H9 (cell line): ENCODE data around the gene KIAA0825. TPM values are rescaled to one million over a fixed set of nuclear protein-coding genes. Genes with fewer than 3 reads are reported as not detected.

Experiments used
- DNase-seq: peaks from one replicate; pipeline ENCODE4 v3.0.0-alpha.2; 2017
- H2AFZ ChIP-seq: one replicate; pipeline ENCODE4 v1.6.1; 2013; ENCODE audit warnings: mild to moderate bottlenecking, low read length, control low read depth, moderate library complexity
- H2AK5ac ChIP-seq: 2 replicates; pipeline ENCODE4 v1.6.1; 2013; ENCODE audit warnings: low read length, control low read depth, mixed read lengths; ENCODE audit not compliant: insufficient read length
- H2BK120ac ChIP-seq: one replicate; pipeline ENCODE4 v1.6.1; 2013; ENCODE audit warnings: low read depth, mild to moderate bottlenecking, low read length, control low read depth, inconsistent platforms; ENCODE audit not compliant: poor library complexity, severe bottlenecking
- H2BK12ac ChIP-seq: 2 replicates; pipeline ENCODE4 v1.6.1; 2013; ENCODE audit warnings: low read length, control low read depth, mixed read lengths, low read depth; ENCODE audit not compliant: insufficient read length
- H2BK15ac ChIP-seq: 2 replicates; pipeline ENCODE4 v1.6.1; 2013; ENCODE audit warnings: low read depth, low read length, control low read depth
- H2BK20ac ChIP-seq: one replicate; pipeline ENCODE4 v1.6.1; 2013; ENCODE audit warnings: low read depth, mild to moderate bottlenecking, low read length, control low read depth, inconsistent platforms; ENCODE audit not compliant: poor library complexity, severe bottlenecking
- H2BK5ac ChIP-seq: 2 replicates; pipeline ENCODE4 v1.6.1; 2013; ENCODE audit warnings: low read length, control low read depth, mixed read lengths; ENCODE audit not compliant: insufficient read length
- H3K14ac ChIP-seq: 2 replicates; pipeline ENCODE4 v1.6.1; 2013; ENCODE audit warnings: low read length, control low read depth; ENCODE audit not compliant: insufficient read depth
- H3K18ac ChIP-seq: 2 replicates; pipeline ENCODE4 v1.6.1; 2013; ENCODE audit warnings: low read depth, mild to moderate bottlenecking, mixed read lengths, low read length, control low read depth; ENCODE audit not compliant: insufficient read length
- H3K23ac ChIP-seq: 2 replicates; pipeline ENCODE4 v1.6.1; 2013; ENCODE audit warnings: low read length, control low read depth, mixed read lengths, low read depth; ENCODE audit not compliant: insufficient read length
- H3K23me2 ChIP-seq: 2 replicates; pipeline ENCODE4 v1.6.1; 2013; ENCODE audit warnings: low read depth, mild to moderate bottlenecking, mixed read lengths, low read length, control low read depth; ENCODE audit not compliant: insufficient read length, poor library complexity, severe bottlenecking
- H3K27ac ChIP-seq: 2 replicates; pipeline ENCODE4 v1.5.1; 2013; ENCODE audit warnings: low read length, control low read depth, mixed read lengths, low read depth; ENCODE audit not compliant: insufficient read length
- H3K27me3 ChIP-seq: 2 replicates; pipeline ENCODE4 v1.6.1; 2013; ENCODE audit warnings: low read length, control low read depth, inconsistent platforms; ENCODE audit not compliant: insufficient read depth
- H3K4ac ChIP-seq: 2 replicates; pipeline ENCODE4 v1.6.1; 2013; ENCODE audit warnings: low read depth, mild to moderate bottlenecking, control low read depth, inconsistent platforms, low read length, moderate library complexity
- H3K4me1 ChIP-seq: 2 replicates; pipeline ENCODE4 v1.6.1; 2013; ENCODE audit warnings: low read length, control low read depth, inconsistent platforms; ENCODE audit not compliant: insufficient read depth
- H3K4me2 ChIP-seq: 2 replicates; pipeline ENCODE4 v1.6.1; 2013; ENCODE audit warnings: low read length, control low read depth, mixed read lengths; ENCODE audit not compliant: insufficient read length, insufficient read depth
- H3K56ac ChIP-seq: 2 replicates; pipeline ENCODE4 v1.6.1; 2013; ENCODE audit warnings: low read depth, mild to moderate bottlenecking, mixed read lengths, low read length, control low read depth; ENCODE audit not compliant: insufficient read length
- H3K79me1 ChIP-seq: 2 replicates; pipeline ENCODE4 v1.6.1; 2013; ENCODE audit warnings: low read depth, mild to moderate bottlenecking, moderate library complexity, low read length, control low read depth, inconsistent platforms; ENCODE audit not compliant: insufficient read depth, poor library complexity, severe bottlenecking
- H3K79me2 ChIP-seq: 2 replicates; pipeline ENCODE4 v1.6.1; 2013; ENCODE audit warnings: low read length, control low read depth, inconsistent platforms; ENCODE audit not compliant: insufficient read depth
- H3K9ac ChIP-seq: 2 replicates; pipeline ENCODE4 v1.6.1; 2013; ENCODE audit warnings: low read length, control low read depth, mixed read lengths; ENCODE audit not compliant: insufficient read length; ENCODE audit errors: extremely low read depth
- H3K9me3 ChIP-seq: one replicate; pipeline ENCODE4 v1.6.1; 2013; ENCODE audit warnings: low read depth, low read length, inconsistent platforms; ENCODE audit not compliant: control insufficient read depth
- H3T11ph ChIP-seq: one replicate; pipeline ENCODE4 v1.6.1; 2013; ENCODE audit warnings: mild to moderate bottlenecking, low read length, control low read depth, inconsistent platforms
- H4K20me1 ChIP-seq: one replicate; pipeline ENCODE4 v1.6.1; 2013; ENCODE audit not compliant: control insufficient read depth, insufficient read length, insufficient read depth
- H4K5ac ChIP-seq: 2 replicates; pipeline ENCODE4 v1.6.1; 2013; ENCODE audit warnings: low read depth, mild to moderate bottlenecking, mixed read lengths, low read length, control low read depth; ENCODE audit not compliant: insufficient read length
- H4K8ac ChIP-seq: replicated peaks from 2 replicates; pipeline ENCODE4 v1.6.1; 2013; ENCODE audit warnings: low read length, control low read depth, mixed read lengths, low read depth; ENCODE audit not compliant: insufficient read length
- H4K91ac ChIP-seq: 2 replicates; pipeline ENCODE4 v1.6.1; 2013; ENCODE audit warnings: low read depth, mild to moderate bottlenecking, moderate library complexity, mixed read lengths, low read length, control low read depth; ENCODE audit not compliant: insufficient read length
- H3K27ac Mint-ChIP-seq, 3 experiments: 2 replicates in 2 of 3; 3 replicates in 1 of 3; pipeline ENCODE4 v1.8.0; 2020 to 2021; ENCODE audit warnings: mixed read lengths in 3 of 3, mild to moderate bottlenecking in 1 of 3, moderate library complexity in 1 of 3
- H3K27me3 Mint-ChIP-seq: 2 replicates; pipeline ENCODE4 v1.8.0; 2021; ENCODE audit warnings: low read depth, mild to moderate bottlenecking, moderate library complexity, mixed read lengths
- H3K36me3 Mint-ChIP-seq, 3 experiments: 2 replicates in 2 of 3; 3 replicates in 1 of 3; pipeline ENCODE4 v1.8.0; 2020 to 2021; ENCODE audit warnings: low read depth in 3 of 3, mixed read lengths in 3 of 3; ENCODE audit not compliant: insufficient read depth in 1 of 3
- H3K4me1 Mint-ChIP-seq, 2 experiments: 2 replicates each; pipeline ENCODE4 v1.8.0; 2020; ENCODE audit warnings: mixed read lengths in 2 of 2
- H3K4me3 Mint-ChIP-seq, 2 experiments: 2 replicates in 1 of 2; 3 replicates in 1 of 2; pipeline ENCODE4 v1.8.0; 2020 to 2021; ENCODE audit warnings: mild to moderate bottlenecking in 2 of 2, mixed read lengths in 2 of 2, moderate library complexity in 1 of 2
- H3K9me3 Mint-ChIP-seq, 2 experiments: 2 replicates in 1 of 2; 3 replicates in 1 of 2; pipeline ENCODE4 v1.8.0; 2020; ENCODE audit warnings: mild to moderate bottlenecking in 2 of 2, mixed read lengths in 2 of 2, moderate library complexity in 1 of 2
- CTCF ChIP-seq: fragments of 200-600 bp; sonication (generic); conservative IDR thresholded peaks from 3 replicates; pipeline ENCODE4 v1.8.0; 2021; ENCODE audit warnings: antibody characterized with exemption, mild to moderate bottlenecking
- WGBS: extraction: QIAGEN DNeasy Blood & Tissue Kit; methylation state at CpG from one replicate; pipeline ENCODE4 v1.1.7; 2013; ENCODE audit warnings: missing lambda C conversion rate, low lambda C conversion rate, mixed read lengths; ENCODE audit not compliant: insufficient read length; ENCODE audit errors: extremely low coverage; 5-methylcytosine and 5-hydroxymethylcytosine counted together
- total RNA-seq: library from RNA; stranded (reverse); gene quantifications from 2 replicates; pipeline ENCODE4 v1.2.1, GENCODE V29; 2021

KIAA0825 gene
- total RNA-seq, 1 experiment from 2014 or later = 1.8 TPM

- H3K4me2 ChIP-seq = no peak overlapping the region
- H3K23ac ChIP-seq = no peak overlapping the region
- peaks cover 5% of the 10 kb centered on the region; the same call in 1 of the 2 replicates for H3K4me1 ChIP-seq
- no peak overlapping the region for H2BK20ac ChIP-seq
- no peak overlapping the region for H2AFZ ChIP-seq
- no peak for TF ChIP-seq CTCF
- DNase-seq = no peak
- H2BK15ac ChIP-seq = no peak overlapping the region
- Mint-ChIP-seq H3K27ac (no peak overlapping the region; a peak in 1 of 7 replicates), H3K4me3 (no peak overlapping the region), H3K9me3 (no peaks in the 10 kb centered on the region), H3K27me3 (no peaks in the 10 kb centered on the region), H3K36me3 (peaks cover 0 to 14% (median 5%) of the 10 kb centered on the region in 3 experiments; a peak in 3 of 7 replicates), H3K4me1 (peaks cover 34 to 50% of the 10 kb centered on the region in 2 experiments)
- H2AK5ac ChIP-seq = no peak overlapping the region
- no peak overlapping the region for H3K9ac ChIP-seq
- H2BK5ac ChIP-seq = no peak overlapping the region
- H2BK12ac ChIP-seq = no peak overlapping the region
- no peaks in the 10 kb centered on the region for H3K23me2 ChIP-seq
- no peak overlapping the region for H3T11ph ChIP-seq
- no peaks in the 10 kb centered on the region for H3K9me3 ChIP-seq
- H3K18ac ChIP-seq = no peak overlapping the region
- H3K14ac ChIP-seq = no peak overlapping the region
- no CpG with 5 or more reads among the region's 4 CpGs for WGBS
- H3K79me2 ChIP-seq = no peaks in the 10 kb centered on the region; the same call in 1 of the 2 replicates
- no peak overlapping the region for H4K8ac ChIP-seq
- no peaks in the 10 kb centered on the region for H4K20me1 ChIP-seq
- no peak overlapping the region for H3K4ac ChIP-seq
- H2BK120ac ChIP-seq = no peak overlapping the region
- no peak overlapping the region for H3K27ac ChIP-seq
- no peak overlapping the region for H3K56ac ChIP-seq
- no peaks in the 10 kb centered on the region for H3K79me1 ChIP-seq
- H4K5ac ChIP-seq = no peak overlapping the region
- H4K91ac ChIP-seq = no peak overlapping the region
- no peaks in the 10 kb centered on the region for H3K27me3 ChIP-seq
These were observed 372.8 kb downstream of the KIAA0825 start for GRCh38 chr5:94245608-94246007.
